ENCODE data around the gene HYCC2.
A peak's percentile ranks its signal among the peaks of the same experiment; 100 is the strongest.

Gene HYCC2

DNA sequence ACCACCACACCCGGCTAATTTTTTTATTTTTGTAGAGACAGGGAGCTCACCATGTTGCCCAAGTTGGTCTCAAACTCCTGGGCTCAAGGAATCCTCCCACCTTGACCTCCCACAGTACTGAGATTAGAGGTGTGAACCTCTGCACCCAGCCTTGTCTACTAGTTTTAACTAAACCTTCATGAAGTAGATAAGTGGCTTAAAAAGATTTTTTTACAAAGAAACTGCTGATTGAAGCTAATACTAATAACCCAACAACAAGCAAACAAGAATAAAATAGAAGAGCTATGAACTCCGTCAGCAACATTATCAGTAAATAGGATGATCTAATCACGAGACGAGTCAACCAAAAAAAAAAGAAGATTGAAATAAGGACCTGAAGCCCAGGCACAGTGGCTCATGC, 19.1 kb upstream of the HYCC2 start:
- H3K4me1 ChIP-seq (ENCODE audit: control insufficient read depth in 1 of 2, insufficient read depth in 1 of 2, low read depth in 1 of 2, low read length in 1 of 2) = peaks cover 44 to 54% of the 10 kb centered on the region in 2 experiments
- H3K27ac ChIP-seq = peak overlapping the region; percentile 33
- H3K36me3 ChIP-seq = peaks cover 5% of the 10 kb centered on the region
- TF ChIP-seq, protein P1, sequence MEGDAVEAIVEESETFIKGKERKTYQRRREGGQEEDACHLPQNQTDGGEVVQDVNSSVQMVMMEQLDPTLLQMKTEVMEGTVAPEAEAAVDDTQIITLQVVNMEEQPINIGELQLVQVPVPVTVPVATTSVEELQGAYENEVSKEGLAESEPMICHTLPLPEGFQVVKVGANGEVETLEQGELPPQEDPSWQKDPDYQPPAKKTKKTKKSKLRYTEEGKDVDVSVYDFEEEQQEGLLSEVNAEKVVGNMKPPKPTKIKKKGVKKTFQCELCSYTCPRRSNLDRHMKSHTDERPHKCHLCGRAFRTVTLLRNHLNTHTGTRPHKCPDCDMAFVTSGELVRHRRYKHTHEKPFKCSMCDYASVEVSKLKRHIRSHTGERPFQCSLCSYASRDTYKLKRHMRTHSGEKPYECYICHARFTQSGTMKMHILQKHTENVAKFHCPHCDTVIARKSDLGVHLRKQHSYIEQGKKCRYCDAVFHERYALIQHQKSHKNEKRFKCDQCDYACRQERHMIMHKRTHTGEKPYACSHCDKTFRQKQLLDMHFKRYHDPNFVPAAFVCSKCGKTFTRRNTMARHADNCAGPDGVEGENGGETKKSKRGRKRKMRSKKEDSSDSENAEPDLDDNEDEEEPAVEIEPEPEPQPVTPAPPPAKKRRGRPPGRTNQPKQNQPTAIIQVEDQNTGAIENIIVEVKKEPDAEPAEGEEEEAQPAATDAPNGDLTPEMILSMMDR (IDR thresholded peaks at IDR 0.05) = no peak
- no peaks in the 10 kb centered on the region for H3K27me3 ChIP-seq
- H3K9me3 ChIP-seq = no peaks in the 10 kb centered on the region
- H3K4me3 ChIP-seq (ENCODE audit: low read depth in 1 of 2, low read length in 1 of 2) = no peak overlapping the region

DNA sequence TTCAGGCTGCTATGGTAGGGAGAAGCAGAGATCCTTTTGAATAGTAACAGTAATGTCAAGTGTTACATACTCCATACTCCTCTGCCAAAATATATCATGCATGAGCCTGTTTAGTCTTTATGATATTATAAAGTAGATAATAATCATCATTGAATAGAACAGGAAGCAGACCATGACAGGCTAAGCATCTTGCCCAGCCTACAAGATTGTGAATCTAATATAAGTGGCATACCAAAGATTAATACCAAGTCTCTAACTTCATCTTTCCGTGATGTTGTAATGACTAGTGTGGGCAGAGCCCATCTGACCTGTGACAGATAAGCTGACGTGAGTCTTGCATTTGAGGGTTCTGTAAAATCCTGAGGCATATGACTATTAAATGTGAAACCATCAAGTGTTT, 13.4 kb upstream of the HYCC2 start:
- no peaks in the 10 kb centered on the region for H3K9me3 ChIP-seq
- no peaks in the 10 kb centered on the region for H3K27me3 ChIP-seq
- H3K4me3 ChIP-seq (ENCODE audit: low read depth in 1 of 2, low read length in 1 of 2) = no peak overlapping the region
- peak overlapping the region; percentile 33 for H3K27ac ChIP-seq
- TF ChIP-seq, protein P1 (IDR thresholded peaks at IDR 0.05) = no peak
- peaks cover 9 to 14% of the 10 kb centered on the region in 2 experiments for H3K4me1 ChIP-seq (ENCODE audit: control insufficient read depth in 1 of 2, insufficient read depth in 1 of 2, low read depth in 1 of 2, low read length in 1 of 2)
- H3K36me3 ChIP-seq = peaks cover 23% of the 10 kb centered on the region

DNA sequence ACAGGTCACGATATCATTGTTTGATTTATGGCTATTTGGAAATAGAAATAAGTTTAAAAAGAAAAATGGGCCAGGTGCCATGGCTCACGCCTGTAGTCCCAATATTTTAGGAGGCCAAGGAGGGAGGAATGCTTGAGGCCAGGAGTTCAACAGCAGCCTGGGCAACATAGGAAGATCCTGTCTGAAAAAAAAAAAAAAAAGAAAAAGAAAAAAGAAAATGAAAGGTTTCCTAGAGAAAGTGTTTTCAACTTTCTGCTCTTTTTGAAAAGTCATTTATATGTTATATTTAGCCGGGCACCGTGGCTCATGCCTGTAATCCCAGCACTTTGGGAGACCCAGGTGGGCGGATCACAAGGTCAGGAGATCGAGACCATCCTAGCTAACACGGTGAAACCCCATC, 3.5 kb upstream of the HYCC2 start:
- no peaks in the 10 kb centered on the region for H3K27me3 ChIP-seq
- H3K27ac ChIP-seq = no peak overlapping the region
- TF ChIP-seq, protein P1 (IDR thresholded peaks at IDR 0.05) = no peak
- H3K4me1 ChIP-seq (ENCODE audit: control insufficient read depth in 1 of 2, insufficient read depth in 1 of 2, low read depth in 1 of 2, low read length in 1 of 2) = peaks cover 43 to 46% of the 10 kb centered on the region in 2 experiments
- peaks cover 13% of the 10 kb centered on the region for H3K36me3 ChIP-seq
- H3K4me3 ChIP-seq (ENCODE audit: low read depth in 1 of 2, low read length in 1 of 2) = no peak overlapping the region
- no peaks in the 10 kb centered on the region for H3K9me3 ChIP-seq

GRCh38 chr2:201073071-201073470, 1.6 kb upstream of the HYCC2 start:
- peaks cover 53 to 54% of the 10 kb centered on the region in 2 experiments for H3K4me1 ChIP-seq (ENCODE audit: control insufficient read depth in 1 of 2, insufficient read depth in 1 of 2, low read depth in 1 of 2, low read length in 1 of 2)
- TF ChIP-seq, protein P1 (IDR thresholded peaks at IDR 0.05) = no peak
- peak overlapping the region; percentile 86 to 96 for H3K4me3 ChIP-seq (ENCODE audit: low read depth in 1 of 2, low read length in 1 of 2)
- no peaks in the 10 kb centered on the region for H3K9me3 ChIP-seq
- no peaks in the 10 kb centered on the region for H3K36me3 ChIP-seq
- peak overlapping the region; percentile 86 for H3K27ac ChIP-seq
- no peaks in the 10 kb centered on the region for H3K27me3 ChIP-seq

GRCh38 chr2:201072201-201072530, 695 bp upstream of the HYCC2 start:
- TF ChIP-seq, protein P1 (IDR thresholded peaks at IDR 0.05) = no peak

More at GRCh38 chr2:201072201-201072530, 695 bp upstream of the HYCC2 start:
- Histone ChIP-seq H3K4me3 (ENCODE audit: low read depth in 1 of 2, low read length in 1 of 2) (peak overlapping the region; percentile 86 to 96), H3K36me3 (no peaks in the 10 kb centered on the region), H3K4me1 (ENCODE audit: control insufficient read depth in 1 of 2, insufficient read depth in 1 of 2, low read depth in 1 of 2, low read length in 1 of 2) (peaks cover 60 to 61% of the 10 kb centered on the region in 2 experiments), H3K27ac (peak overlapping the region; percentile 86), H3K27me3 (no peaks in the 10 kb centered on the region), H3K9me3 (no peaks in the 10 kb centered on the region)

Measured in neutrophil (primary cell).